IMR-90 (cell line): ENCODE results near the gene AOX1. TPM values are rescaled to one million over a fixed set of nuclear protein-coding genes. Genes with fewer than 3 reads are reported as not detected.
A peak's percentile ranks its signal among the peaks of the same experiment; 100 is the strongest.
"Not testable (repeated sequence)": the region's sequence is repeated elsewhere in the genome, so short reads cannot be mapped to it uniquely, and the experiment has no call there.

Source experiments
- ATAC-seq: fragments of 200-7000 bp; cut with Tn5 transposase; 2 replicates; pipeline ENCODE4 v1.9.1; 2020; ENCODE audit warnings: low read depth, mild to moderate bottlenecking, moderate library complexity
- BruUV-seq: library from RNA; stranded (reverse); fragments of 400-500 nt; replicated peaks from 2 replicates; lab custom pipeline; 2021; lab: Mats Ljungman, UMichigan
- CTCF ChIA-PET: fragments of 300-600 bp; formaldehyde crosslinking; extraction: SDS; loops from one replicate; lab custom pipeline; 2021; ENCODE audit warnings: antibody characterized with exemption; lab: Yijun Ruan, JAX
- POLR2A ChIA-PET: fragments of 300-600 bp; sonication (Branson Sonifier 250); formaldehyde crosslinking; loops from one replicate; lab custom pipeline; 2022; ENCODE audit warnings: antibody characterized with exemption; ENCODE audit not compliant: unreplicated experiment; lab: Charles Lee
- DNase-seq: peaks from one replicate; pipeline ENCODE4 v3.0.0; 2013
- H2AFZ ChIP-seq: replicated peaks from 2 replicates; pipeline ENCODE3; 2013; ENCODE audit warnings: low read length, mild to moderate bottlenecking; ENCODE audit not compliant: poor library complexity
- H2AK5ac ChIP-seq: 2 replicates; pipeline ENCODE4 v1.6.1; 2013; ENCODE audit warnings: low read depth, low read length, inconsistent platforms
- H2AK9ac ChIP-seq: replicated peaks from 2 replicates; pipeline ENCODE3; 2013; ENCODE audit warnings: mild to moderate bottlenecking, low read depth, low read length, moderate library complexity; ENCODE audit not compliant: poor library complexity
- H2BK120ac ChIP-seq: 2 replicates; pipeline ENCODE4 v1.6.1; 2013; ENCODE audit warnings: low read depth, low read length, inconsistent platforms
- H2BK15ac ChIP-seq: 3 replicates; pipeline ENCODE4 v1.6.1; 2013; ENCODE audit warnings: low read depth, low read length, inconsistent platforms
- H2BK20ac ChIP-seq: 2 replicates; pipeline ENCODE4 v1.6.1; 2013; ENCODE audit warnings: low read depth, mild to moderate bottlenecking, inconsistent platforms, low read length, moderate library complexity
- H2BK5ac ChIP-seq: 2 replicates; pipeline ENCODE4 v1.6.1; 2013; ENCODE audit warnings: mild to moderate bottlenecking, low read depth, low read length, inconsistent platforms; ENCODE audit not compliant: poor library complexity, severe bottlenecking
- H3K14ac ChIP-seq: replicated peaks from 2 replicates; pipeline ENCODE4 v1.6.1; 2013; ENCODE audit warnings: low read depth, low read length, inconsistent platforms
- H3K18ac ChIP-seq: 2 replicates; pipeline ENCODE4 v1.6.1; 2013; ENCODE audit warnings: low read depth, low read length, control low read depth
- H3K23ac ChIP-seq: 2 replicates; pipeline ENCODE4 v1.6.1; 2013; ENCODE audit warnings: low read depth, low read length, inconsistent platforms
- H3K27ac ChIP-seq: 2 replicates; pipeline ENCODE4 v1.5.1; 2013; ENCODE audit warnings: mild to moderate bottlenecking, control low read depth, low read length; ENCODE audit not compliant: insufficient read depth
- H3K27me3 ChIP-seq: 2 replicates; pipeline ENCODE4 v1.6.1; 2013; ENCODE audit warnings: low read length; ENCODE audit not compliant: control insufficient read depth, insufficient read depth
- H3K36me3 ChIP-seq: 2 replicates; pipeline ENCODE4 v1.6.1; 2013; ENCODE audit warnings: low read length, mixed read lengths; ENCODE audit not compliant: control insufficient read depth, insufficient read depth
- H3K4ac ChIP-seq: 2 replicates; pipeline ENCODE4 v1.6.1; 2013; ENCODE audit warnings: low read depth, low read length, inconsistent platforms
- H3K4me1 ChIP-seq: 2 replicates; pipeline ENCODE4 v1.6.1; 2013; ENCODE audit warnings: low read length, mixed read lengths; ENCODE audit not compliant: control insufficient read depth, insufficient read depth
- H3K4me2 ChIP-seq: 2 replicates; pipeline ENCODE4 v1.6.1; 2013; ENCODE audit warnings: low read depth, mild to moderate bottlenecking, control low read depth, low read length, moderate library complexity
- H3K4me3 ChIP-seq: 2 replicates; pipeline ENCODE4 v1.5.1; 2013; ENCODE audit warnings: low read depth, mild to moderate bottlenecking, control low read depth, low read length, moderate library complexity; ENCODE audit not compliant: insufficient read depth
- H3K56ac ChIP-seq: 2 replicates; pipeline ENCODE4 v1.6.1; 2013; ENCODE audit warnings: low read length, inconsistent platforms; ENCODE audit not compliant: insufficient read depth; ENCODE audit errors: extremely low read depth
- H3K79me1 ChIP-seq, 2 experiments: 2 replicates each; pipeline ENCODE4 v1.6.1; 2013; ENCODE audit warnings: low read length in 2 of 2, inconsistent platforms in 1 of 2, low read depth in 1 of 2
- H3K9ac ChIP-seq: 2 replicates; pipeline ENCODE4 v1.6.1; 2013; ENCODE audit warnings: low read depth, low read length, control low read depth
- H3K9me1 ChIP-seq: 2 replicates; pipeline ENCODE4 v1.6.1; 2013; ENCODE audit warnings: low read length, inconsistent platforms; ENCODE audit not compliant: insufficient read depth
- H3K9me3 ChIP-seq: 2 replicates; pipeline ENCODE4 v1.6.1; 2013; ENCODE audit warnings: low read length; ENCODE audit not compliant: control insufficient read depth, insufficient read depth
- H4K20me1 ChIP-seq: 2 replicates; pipeline ENCODE4 v1.6.1; 2013; ENCODE audit warnings: low read length, inconsistent platforms; ENCODE audit not compliant: insufficient read depth
- H4K5ac ChIP-seq: 2 replicates; pipeline ENCODE4 v1.6.1; 2013; ENCODE audit warnings: mild to moderate bottlenecking, low read depth, low read length, control low read depth
- H4K8ac ChIP-seq, 2 experiments: 2 replicates each; pipeline ENCODE4 v1.6.1; 2013; ENCODE audit warnings: low read depth in 2 of 2, low read length in 2 of 2, control low read depth in 1 of 2, inconsistent platforms in 1 of 2
- H4K91ac ChIP-seq: 2 replicates; pipeline ENCODE4 v1.6.1; 2013; ENCODE audit warnings: low read depth, low read length, inconsistent platforms; ENCODE audit not compliant: insufficient read depth
- WGBS, 2 experiments: methylation state at CpG; one replicate each; pipeline versions ENCODE4 v1.1.5 to v1.1.7; 2013; ENCODE audit warnings: missing lambda C conversion rate in 2 of 2; ENCODE audit not compliant: insufficient read length in 1 of 2; ENCODE audit errors: extremely low coverage in 2 of 2; 5-methylcytosine and 5-hydroxymethylcytosine counted together
- dilution Hi-C: fragments of 300-500 bp; cut with HindIII; formaldehyde crosslinking; loops from one replicate; pipeline ENCODE4 v1.14.3; 2018; ENCODE audit warnings: low sequenced_read_pairs; ENCODE audit not compliant: unreplicated experiment
- in situ Hi-C: fragments of 300-500 bp; cut with MboI; formaldehyde crosslinking; loops from 3 replicates; pipeline ENCODE4 v1.14.3; 2019; ENCODE audit warnings: low sequenced_read_pairs, inconsistent platforms, mixed read lengths
- intact Hi-C: fragments of 100-400 bp; cut with micrococcal nuclease; formaldehyde crosslinking; loops from 2 replicates; pipeline ENCODE4 v1.10.0; 2022
- polyA plus RNA-seq, 3 experiments: library from polyadenylated mRNA; depleted of rRNA; stranded (reverse); fragments of >200 nt; gene quantifications; 2 replicates each; pipeline ENCODE4 v1.2.3, GENCODE V29; 2012; ENCODE audit warnings: low replicate concordance in 1 of 3
- total RNA-seq: library from RNA; depleted of rRNA; stranded (reverse); fragments of >200 nt; gene quantifications from 2 replicates; pipeline ENCODE4 v1.2.3, GENCODE V29; 2012

Gene AOX1
- total and polyA plus RNA-seq, 2 of the 4 experiments (the other 2 are of a cell fraction) = 21.7 to 59.9 TPM

- WGBS, 2 experiments = no CpG with 5 or more reads among the region's 3 CpGs
- CTCF ChIA-PET = interaction anchor here (0.9 kb wide), 1 partner anchor 59 kb away, joined by 3 read pairs; no protein-coding TSS in a partner anchor
Observed at GRCh38 chr2:200610217-200610616, 24.4 kb downstream of the AOX1 start.

More at GRCh38 chr2:200610217-200610616, 24.4 kb downstream of the AOX1 start:
- H2AFZ ChIP-seq, H4K8ac ChIP-seq, ATAC-seq, H2AK9ac ChIP-seq, H3K14ac ChIP-seq, H4K20me1 ChIP-seq, H4K5ac ChIP-seq, H3K56ac ChIP-seq, H3K4ac ChIP-seq, dilution Hi-C loops, H2BK20ac ChIP-seq, H3K23ac ChIP-seq, DNase-seq, H2BK15ac ChIP-seq, BruUV-seq, H3K4me1 ChIP-seq, H4K91ac ChIP-seq, H3K27ac ChIP-seq, H3K27me3 ChIP-seq, in situ Hi-C loops, H3K4me3 ChIP-seq, H3K36me3 ChIP-seq, H3K9me3 ChIP-seq, H2BK120ac ChIP-seq, H2AK5ac ChIP-seq, POLR2A ChIA-PET, H3K18ac ChIP-seq, H3K4me2 ChIP-seq, H3K9ac ChIP-seq: not testable (repeated sequence)
- H3K79me1 ChIP-seq = peaks cover 3 to 12% of the 10 kb centered on the region in 2 experiments; a peak in 1 of 4 replicates
- intact Hi-C loops = loop anchor here (10.0 kb wide), 1 partner anchor 205 kb away; the partner anchor contains the start of gene BZW1
- peak overlapping the region; percentile 53 for H2BK5ac ChIP-seq
- H3K9me1 ChIP-seq = peaks cover 11% of the 10 kb centered on the region
